ENCODE results near the gene EGLN1.
"Not testable (repeated sequence)": the region's sequence is repeated elsewhere in the genome, so short reads cannot be mapped to it uniquely, and the experiment has no call there.

The EGLN1 gene

DNA sequence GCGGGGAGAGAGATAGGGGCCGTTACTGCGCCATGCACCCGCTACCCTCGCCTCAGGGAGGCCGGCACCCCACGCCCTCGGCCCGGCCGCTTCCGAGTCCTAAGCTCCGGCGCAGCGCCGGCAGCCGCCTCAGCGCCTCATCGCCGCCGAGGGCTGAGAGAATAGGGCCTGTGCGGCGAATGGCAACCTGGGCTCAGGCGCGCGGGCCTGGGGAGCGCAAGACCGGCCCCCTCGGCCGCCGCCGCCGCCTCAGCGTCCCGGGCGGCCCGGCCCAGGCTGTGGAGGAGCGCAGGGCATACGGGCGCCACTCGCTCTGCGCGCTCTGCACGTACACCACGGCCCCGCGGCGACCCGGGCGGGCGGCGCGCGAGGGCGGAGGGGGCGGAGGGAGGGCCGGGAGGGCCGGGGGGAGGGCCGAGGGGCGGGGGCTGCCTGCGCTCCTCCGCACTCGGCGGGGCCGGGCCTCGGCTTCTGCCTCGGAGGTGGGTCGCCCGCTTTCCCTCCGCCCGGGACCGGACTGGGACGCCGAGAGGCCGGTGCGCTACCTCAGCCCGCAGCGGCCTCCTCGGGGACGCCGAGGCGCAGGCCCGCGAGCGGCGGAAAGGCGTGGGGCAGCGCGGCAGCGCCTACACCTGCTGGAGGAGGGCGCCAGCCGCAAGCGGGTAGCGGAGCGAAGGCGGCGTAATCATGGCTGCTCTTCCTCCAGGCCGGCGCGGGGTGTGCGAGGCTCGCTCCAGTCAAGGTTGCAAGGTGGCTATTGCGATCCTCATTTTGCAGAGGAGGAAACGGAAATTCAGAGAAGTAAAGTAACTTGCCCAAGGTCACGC lies at the start of gene EGLN1:
Gene EGLN1, minus strand, starts transcription at position 317 of the 827 bp plus-strand sequence. CDS start 399 bp downstream, outside the sequence.
- TF ChIP-seq, protein P1, sequence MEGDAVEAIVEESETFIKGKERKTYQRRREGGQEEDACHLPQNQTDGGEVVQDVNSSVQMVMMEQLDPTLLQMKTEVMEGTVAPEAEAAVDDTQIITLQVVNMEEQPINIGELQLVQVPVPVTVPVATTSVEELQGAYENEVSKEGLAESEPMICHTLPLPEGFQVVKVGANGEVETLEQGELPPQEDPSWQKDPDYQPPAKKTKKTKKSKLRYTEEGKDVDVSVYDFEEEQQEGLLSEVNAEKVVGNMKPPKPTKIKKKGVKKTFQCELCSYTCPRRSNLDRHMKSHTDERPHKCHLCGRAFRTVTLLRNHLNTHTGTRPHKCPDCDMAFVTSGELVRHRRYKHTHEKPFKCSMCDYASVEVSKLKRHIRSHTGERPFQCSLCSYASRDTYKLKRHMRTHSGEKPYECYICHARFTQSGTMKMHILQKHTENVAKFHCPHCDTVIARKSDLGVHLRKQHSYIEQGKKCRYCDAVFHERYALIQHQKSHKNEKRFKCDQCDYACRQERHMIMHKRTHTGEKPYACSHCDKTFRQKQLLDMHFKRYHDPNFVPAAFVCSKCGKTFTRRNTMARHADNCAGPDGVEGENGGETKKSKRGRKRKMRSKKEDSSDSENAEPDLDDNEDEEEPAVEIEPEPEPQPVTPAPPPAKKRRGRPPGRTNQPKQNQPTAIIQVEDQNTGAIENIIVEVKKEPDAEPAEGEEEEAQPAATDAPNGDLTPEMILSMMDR (IDR thresholded peaks at IDR 0.05; ENCODE audit: control insufficient read depth, insufficient read depth, low read depth, low read length, missing control alignments), result peak; percentile 16
- peak within 1 kb of the TSS; percentile 81 for H3K4me3 ChIP-seq (ENCODE audit: control insufficient read depth, low read depth, low read length)
- peak; percentile 37 for DNase-seq (ENCODE audit: low read depth)

- DNase-seq (ENCODE audit: low read depth); H3K4me3 ChIP-seq (ENCODE audit: control insufficient read depth, low read depth, low read length): not testable (repeated sequence)
These were observed 49.4 kb upstream of the EGLN1 start for GRCh38 chr1:231471500-231471899.

GRCh38 chr1:231471027-231471426 lies 48.9 kb upstream of the EGLN1 start:
- not testable (repeated sequence) for DNase-seq (ENCODE audit: low read depth); H3K4me3 ChIP-seq (ENCODE audit: control insufficient read depth, low read depth, low read length)

GRCh38 chr1:231467986-231468385 lies 45.9 kb upstream of the EGLN1 start:
- no peak overlapping the region for H3K4me3 ChIP-seq (ENCODE audit: control insufficient read depth, low read depth, low read length)
- TF ChIP-seq, protein P1 (IDR thresholded peaks at IDR 0.05; ENCODE audit: control insufficient read depth, insufficient read depth, low read depth, low read length, missing control alignments), result no peak
- DNase-seq (ENCODE audit: low read depth), result no peak

DNA sequence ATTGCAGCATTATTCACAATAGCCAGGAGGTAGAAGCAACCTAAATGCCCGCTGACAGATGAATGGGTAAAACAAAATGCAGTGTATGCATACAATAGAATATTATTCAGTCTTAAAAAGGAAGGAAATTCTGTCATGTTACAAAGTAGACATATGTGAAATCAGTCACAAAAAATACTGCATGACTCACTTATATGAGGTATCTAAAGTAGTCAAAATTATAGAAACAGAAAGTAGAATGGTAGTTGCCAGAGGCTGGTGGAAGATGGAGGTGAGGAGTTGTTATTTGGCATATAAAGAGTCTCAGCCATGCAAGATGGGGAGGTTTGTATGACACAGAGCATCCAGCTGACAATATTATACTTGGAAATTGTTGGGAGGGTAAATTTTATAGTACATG lies 43.0 kb upstream of the EGLN1 start:
- H3K4me3 ChIP-seq (ENCODE audit: control insufficient read depth, low read depth, low read length), result no peak overlapping the region
- TF ChIP-seq, protein P1 (IDR thresholded peaks at IDR 0.05; ENCODE audit: control insufficient read depth, insufficient read depth, low read depth, low read length, missing control alignments), result no peak

GRCh38 chr1:231463541-231463940 lies 41.5 kb upstream of the EGLN1 start:
- DNase-seq (ENCODE audit: low read depth), result no peak
- H3K4me3 ChIP-seq (ENCODE audit: control insufficient read depth, low read depth, low read length), result no peak overlapping the region
- TF ChIP-seq, protein P1 (IDR thresholded peaks at IDR 0.05; ENCODE audit: control insufficient read depth, insufficient read depth, low read depth, low read length, missing control alignments), result no peak

More for the DNA sequence above, 43.0 kb upstream of the EGLN1 start:
- no peak for DNase-seq (ENCODE audit: low read depth)

- no peak for DNase-seq (ENCODE audit: low read depth)
- TF ChIP-seq, protein P1 (IDR thresholded peaks at IDR 0.05; ENCODE audit: control insufficient read depth, insufficient read depth, low read depth, low read length, missing control alignments), result no peak
- no peak overlapping the region for H3K4me3 ChIP-seq (ENCODE audit: control insufficient read depth, low read depth, low read length)
These were observed 38.5 kb upstream of the EGLN1 start for GRCh38 chr1:231460614-231461013.

- not testable (repeated sequence) for DNase-seq (ENCODE audit: low read depth); H3K4me3 ChIP-seq (ENCODE audit: control insufficient read depth, low read depth, low read length)
These were observed 37.4 kb upstream of the EGLN1 start for GRCh38 chr1:231459438-231459837.

DNA sequence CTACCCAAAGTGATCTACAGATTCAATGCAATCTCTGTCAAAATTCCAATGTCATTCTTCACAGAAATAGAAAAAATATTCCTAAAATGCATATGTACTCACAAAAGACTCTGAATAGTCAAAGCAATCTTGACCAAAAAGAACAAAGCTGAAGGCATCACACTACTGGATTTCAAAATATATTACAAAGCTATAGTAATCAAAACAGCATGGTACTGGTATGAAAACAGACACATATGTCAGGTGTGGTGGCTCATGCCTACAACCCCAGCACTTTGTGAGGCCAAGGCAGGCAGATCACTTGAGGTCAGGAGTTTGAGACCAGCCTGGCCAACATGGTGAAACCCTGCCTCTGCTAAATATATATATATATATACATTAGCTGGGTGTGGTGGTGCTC lies 35.9 kb upstream of the EGLN1 start:
- not testable (repeated sequence) for DNase-seq (ENCODE audit: low read depth); H3K4me3 ChIP-seq (ENCODE audit: control insufficient read depth, low read depth, low read length)

DNA sequence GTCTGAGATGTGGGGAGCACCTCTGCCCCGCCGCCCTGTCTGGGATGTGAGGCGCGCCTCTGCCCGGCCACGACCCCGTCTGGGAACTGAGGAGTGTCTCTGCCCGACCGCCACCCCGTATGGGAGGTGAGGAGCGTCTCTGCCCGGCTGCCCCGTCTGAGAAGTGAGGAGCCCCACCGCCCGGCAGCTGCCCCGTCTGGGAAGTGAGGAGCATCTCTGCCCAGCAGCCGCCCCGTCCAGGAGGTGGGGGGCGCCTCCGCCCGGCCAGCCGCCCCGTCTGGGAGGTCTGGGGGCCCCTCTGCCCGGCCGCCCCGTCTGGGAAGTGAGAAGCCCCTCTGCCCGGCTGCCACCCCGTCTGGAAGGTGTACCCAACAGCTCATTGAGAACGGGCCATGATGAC lies 32.0 kb upstream of the EGLN1 start:
- not testable (repeated sequence) for H3K4me3 ChIP-seq (ENCODE audit: control insufficient read depth, low read depth, low read length); DNase-seq (ENCODE audit: low read depth)

Measured in AG09309 (cell line).